Right lobe of liver (tissue), 6 donors: ENCODE measurements around the gene KICS2. TPM values are rescaled to one million over a fixed set of nuclear protein-coding genes. Genes with fewer than 3 reads are reported as not detected.

Experiments used
- ATAC-seq, 4 donors: fragments of 200-7000 bp; cut with Tn5 transposase; one replicate each; pipeline ENCODE4 v1.9.1; 2020; ENCODE audit warnings: mild to moderate bottlenecking in 4 of 4, moderate library complexity in 4 of 4
- DNase-seq, 3 donors: peaks; one replicate each; pipeline ENCODE4 v3.0.0-alpha.2; 2020
- H3K27ac ChIP-seq, 3 donors: fragments of 200-600 bp; one replicate each; pipeline ENCODE4 v1.8.0; 2022
- H3K27me3 ChIP-seq, 2 donors: fragments of 200-600 bp; one replicate each; pipeline ENCODE4 v1.8.0; 2022
- H3K36me3 ChIP-seq, 4 donors: fragments of 200-600 bp; sonication (generic) in 1 of 4; one replicate each; pipeline versions ENCODE4 v1.5.1 to v1.8.0; 2017 to 2022; ENCODE audit warnings: control low read depth in 1 of 4
- H3K4me1 ChIP-seq, 4 donors: fragments of 200-600 bp; sonication (generic) in 1 of 4; one replicate each; pipeline versions ENCODE4 v1.5.1 to v1.8.0; 2017 to 2022; ENCODE audit warnings: control low read depth in 1 of 4
- H3K4me3 ChIP-seq, 3 donors: fragments of 200-600 bp; one replicate each; pipeline ENCODE4 v1.8.0; 2022
- H3K9me3 ChIP-seq, 4 donors: fragments of 200-600 bp; sonication (generic) in 1 of 4; one replicate each; pipeline versions ENCODE4 v1.5.1 to v1.8.0; 2017 to 2022; ENCODE audit warnings: control low read depth in 1 of 4
- POLR2A ChIP-seq: fragments of 450-650 bp; IDR thresholded peaks from one replicate; pipeline ENCODE4 v1.6.1; 2017; ENCODE audit warnings: antibody characterized with exemption, mild to moderate bottlenecking
- WGBS: methylation state at CpG from one replicate; pipeline ENCODE4 v1.1.6; 2018; ENCODE audit warnings: low coverage, low lambda C conversion rate; ENCODE audit not compliant: insufficient coverage; ENCODE audit errors: missing lambda C conversion rate; 5-methylcytosine and 5-hydroxymethylcytosine counted together
- intact Hi-C, 2 donors: fragments of 100-400 bp; cut with DNase I; formaldehyde crosslinking; loops; one replicate each; pipeline versions ENCODE4 v1.11.2 to v1.14.1; 2022
- total RNA-seq, 6 experiments: library from RNA; depleted of rRNA in 2 of 6; stranded (reverse); fragments of >200 nt in 2 of 6; fragmentation: NEBNext Ultra II Directional in 3 of 6; extraction: Animal tissue kit (Norgen Biotek cat#: 25700) in 3 of 6; gene quantifications; one replicate each; pipeline versions ENCODE4 v1.1.0 to v1.2.4, GENCODE V29; 2016 to 2023
- TF ChIP-seq, protein P1 (sequence below), 4 donors: fragments of 200-600 bp in 3 of 4; fragments of 450-650 bp in 1 of 4; IDR thresholded peaks; one replicate each; pipeline versions ENCODE4 v1.5.1 to v1.8.0; 2016 to 2022; ENCODE audit warnings: antibody characterized with exemption in 4 of 4, mild to moderate bottlenecking in 2 of 4
- donor health status: DM: no; HTN: yes; CAD: no.
- donor health status: DM: no; HTN: no; CAD: no.
- donor health status: DM: no; HTN: no; CAD: no.
- donor health status: DM: no; HTN: yes; CAD: no.
- donor health status: DM: no; HTN: yes; CAD: no.

KICS2 gene
- total RNA-seq, 6 experiments from 2014 or later = 4.4 to 11.0 (median 7.6) TPM

DNA sequence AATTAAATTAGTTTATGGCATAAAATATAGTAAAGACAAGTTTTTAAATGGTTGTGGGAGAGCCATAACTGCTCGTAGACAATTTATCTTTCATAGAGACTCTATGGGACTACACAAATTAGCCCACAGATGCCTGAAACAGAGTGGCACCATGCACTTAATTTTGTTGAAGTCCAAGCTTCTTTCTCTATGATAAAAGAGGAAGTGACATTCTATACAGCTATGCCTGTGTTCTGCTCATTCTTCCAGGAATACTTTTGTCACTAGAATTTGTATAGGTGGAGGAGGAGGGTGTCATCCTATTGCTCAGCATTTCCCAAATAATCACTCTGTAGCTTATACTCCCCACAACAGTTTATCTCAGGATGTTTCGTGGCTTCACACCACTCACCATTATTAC, 43.7 kb upstream of the KICS2 start:
- 57% methylated on average over 2 of the region's 2 CpGs for WGBS
- H3K27ac ChIP-seq = no peak overlapping the region
- intact Hi-C loops = no loop called here

DNA sequence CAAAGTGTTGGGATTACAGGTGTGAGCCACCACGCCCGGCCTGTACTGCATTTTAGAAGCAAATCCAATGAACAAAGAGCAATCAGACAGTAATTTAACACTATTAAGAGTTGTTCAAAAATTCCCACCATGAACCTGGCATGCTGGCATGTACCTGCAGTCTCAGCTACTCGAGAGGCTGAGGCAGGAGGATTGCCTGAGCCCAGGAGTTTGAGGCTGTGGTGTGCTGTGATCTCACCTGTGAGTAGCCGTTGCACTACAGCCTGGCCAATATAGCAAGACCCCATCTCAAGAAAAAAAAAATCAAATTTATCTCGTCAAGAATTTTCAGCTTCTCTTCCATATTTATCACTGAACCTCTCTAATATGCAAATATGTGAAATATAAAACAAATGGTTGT, 39.7 kb upstream of the KICS2 start:
- intact Hi-C loops = no loop called here

More for the DNA sequence above, 43.7 kb upstream of the KICS2 start:
- H3K9me3 ChIP-seq = no peaks in the 10 kb centered on the region
- no peak overlapping the region for H3K4me3 ChIP-seq
- no peaks in the 10 kb centered on the region for H3K4me1 ChIP-seq
- no peaks in the 10 kb centered on the region for H3K27me3 ChIP-seq
- ATAC-seq = no peak
- H3K36me3 ChIP-seq = no peaks in the 10 kb centered on the region
- DNase-seq = no peak
- no peak for TF ChIP-seq POLR2A
- TF ChIP-seq, protein P1, sequence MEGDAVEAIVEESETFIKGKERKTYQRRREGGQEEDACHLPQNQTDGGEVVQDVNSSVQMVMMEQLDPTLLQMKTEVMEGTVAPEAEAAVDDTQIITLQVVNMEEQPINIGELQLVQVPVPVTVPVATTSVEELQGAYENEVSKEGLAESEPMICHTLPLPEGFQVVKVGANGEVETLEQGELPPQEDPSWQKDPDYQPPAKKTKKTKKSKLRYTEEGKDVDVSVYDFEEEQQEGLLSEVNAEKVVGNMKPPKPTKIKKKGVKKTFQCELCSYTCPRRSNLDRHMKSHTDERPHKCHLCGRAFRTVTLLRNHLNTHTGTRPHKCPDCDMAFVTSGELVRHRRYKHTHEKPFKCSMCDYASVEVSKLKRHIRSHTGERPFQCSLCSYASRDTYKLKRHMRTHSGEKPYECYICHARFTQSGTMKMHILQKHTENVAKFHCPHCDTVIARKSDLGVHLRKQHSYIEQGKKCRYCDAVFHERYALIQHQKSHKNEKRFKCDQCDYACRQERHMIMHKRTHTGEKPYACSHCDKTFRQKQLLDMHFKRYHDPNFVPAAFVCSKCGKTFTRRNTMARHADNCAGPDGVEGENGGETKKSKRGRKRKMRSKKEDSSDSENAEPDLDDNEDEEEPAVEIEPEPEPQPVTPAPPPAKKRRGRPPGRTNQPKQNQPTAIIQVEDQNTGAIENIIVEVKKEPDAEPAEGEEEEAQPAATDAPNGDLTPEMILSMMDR (IDR thresholded peaks at IDR 0.05) = no peak

DNA sequence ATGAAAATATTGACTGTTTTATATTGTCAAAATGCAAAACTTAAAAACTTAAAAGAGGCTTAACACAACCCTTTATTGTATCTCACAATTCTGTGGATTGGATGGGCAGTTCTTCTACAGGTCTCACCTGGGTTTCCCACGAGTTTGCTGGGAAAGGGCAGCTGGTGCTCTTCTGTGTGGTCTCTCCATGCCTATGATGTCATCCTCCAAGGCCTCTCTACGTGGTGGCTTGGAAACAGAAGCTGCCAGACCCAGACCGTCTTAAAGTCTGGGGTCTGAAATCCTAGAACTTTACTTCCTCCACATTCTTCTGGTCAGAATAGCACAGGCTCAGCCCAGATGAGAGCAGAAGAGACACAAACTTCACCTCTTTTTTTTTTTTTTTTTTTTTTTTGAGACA, 36.5 kb upstream of the KICS2 start:
- H3K27me3 ChIP-seq = no peaks in the 10 kb centered on the region
- no peak overlapping the region for H3K27ac ChIP-seq
- no peak overlapping the region for H3K4me3 ChIP-seq
- no peaks in the 10 kb centered on the region for H3K9me3 ChIP-seq
- H3K4me1 ChIP-seq = no peaks in the 10 kb centered on the region
- ATAC-seq (no peak), DNase-seq (no peak)
- intact Hi-C loops = loop anchor here (5.0 kb wide), 1 partner anchor 421 kb away; no protein-coding TSS in a partner anchor
- 66% methylated on average over 3 of the region's 3 CpGs for WGBS
- no peaks in the 10 kb centered on the region for H3K36me3 ChIP-seq
- TF ChIP-seq, protein P1 (IDR thresholded peaks at IDR 0.05) = no peak
- no peak for TF ChIP-seq POLR2A

More for the DNA sequence above, 39.7 kb upstream of the KICS2 start:
- no peaks in the 10 kb centered on the region for H3K4me1 ChIP-seq
- H3K36me3 ChIP-seq = no peaks in the 10 kb centered on the region
- no peak for DNase-seq
- WGBS = 73% methylated on average over 3 of the region's 5 CpGs
- TF ChIP-seq POLR2A = no peak
- TF ChIP-seq, protein P1 (IDR thresholded peaks at IDR 0.05) = no peak
- no peaks in the 10 kb centered on the region for H3K9me3 ChIP-seq
- no peaks in the 10 kb centered on the region for H3K27me3 ChIP-seq
- H3K27ac ChIP-seq = no peak overlapping the region
- H3K4me3 ChIP-seq = no peak overlapping the region
- ATAC-seq = no peak

DNA sequence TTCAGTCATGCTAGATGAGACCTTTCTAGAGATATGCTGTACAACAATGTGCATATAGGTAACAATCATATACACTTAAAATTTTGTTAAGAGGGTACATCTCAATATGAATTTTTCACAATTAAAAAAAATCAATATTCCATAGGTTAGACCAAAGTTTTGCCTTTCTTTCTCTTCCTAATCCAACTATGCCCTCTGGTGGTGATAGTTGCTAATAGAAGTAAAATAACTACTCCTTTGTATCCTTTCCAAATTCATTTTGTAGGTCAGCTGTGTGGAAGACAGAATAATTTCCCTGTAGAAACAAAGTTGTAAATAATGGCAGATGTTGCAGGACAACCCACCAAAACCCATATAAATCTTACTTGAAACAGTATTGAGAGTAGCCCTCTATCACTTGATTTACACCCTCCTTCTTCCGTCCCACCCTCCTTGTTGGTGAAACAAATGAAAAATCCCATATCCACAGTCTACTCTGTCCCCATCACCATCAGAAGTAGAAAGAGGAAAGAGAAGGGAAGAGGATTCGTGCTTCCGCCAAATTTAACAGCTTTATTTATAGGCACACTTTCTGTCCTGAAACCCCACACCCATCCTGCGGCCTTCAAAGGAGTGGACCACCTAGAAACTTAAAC, 34.2 kb upstream of the KICS2 start:
- 75% methylated on average over 4 of the region's 4 CpGs for WGBS
- Histone ChIP-seq H3K4me3 (no peak overlapping the region), H3K9me3 (no peaks in the 10 kb centered on the region), H3K27me3 (no peaks in the 10 kb centered on the region), H3K27ac (no peak overlapping the region), H3K36me3 (no peaks in the 10 kb centered on the region), H3K4me1 (no peaks in the 10 kb centered on the region)
- DNase-seq (no peak), ATAC-seq (peak; percentile 51 to 74 (median 72))
- intact Hi-C loops = loop anchor here (5.0 kb wide), 1 partner anchor 419 kb away; no protein-coding TSS in a partner anchor
- TF ChIP-seq POLR2A = no peak
- TF ChIP-seq, protein P1 (IDR thresholded peaks at IDR 0.05) = peak; percentile 69 to 77 (median 72)
